Retinal pigment epithelial cell (primary cell): ENCODE data around the gene OTOL1.

ENCODE experiments used
- DNase-seq: peaks from one replicate; pipeline ENCODE4 v3.0.0-alpha.2; 2010; ENCODE audit warnings: low read depth
- H3K4me3 ChIP-seq: 2 replicates; pipeline ENCODE4 v1.5.1; 2011; ENCODE audit warnings: mild to moderate bottlenecking, low read length, control low read depth, moderate library complexity
- TF ChIP-seq, protein P1 (sequence below): conservative IDR thresholded peaks from 2 replicates; pipeline ENCODE4 v1.5.1; 2011; ENCODE audit warnings: low read depth, low read length, control low read depth, inconsistent platforms

The OTOL1 gene

DNA sequence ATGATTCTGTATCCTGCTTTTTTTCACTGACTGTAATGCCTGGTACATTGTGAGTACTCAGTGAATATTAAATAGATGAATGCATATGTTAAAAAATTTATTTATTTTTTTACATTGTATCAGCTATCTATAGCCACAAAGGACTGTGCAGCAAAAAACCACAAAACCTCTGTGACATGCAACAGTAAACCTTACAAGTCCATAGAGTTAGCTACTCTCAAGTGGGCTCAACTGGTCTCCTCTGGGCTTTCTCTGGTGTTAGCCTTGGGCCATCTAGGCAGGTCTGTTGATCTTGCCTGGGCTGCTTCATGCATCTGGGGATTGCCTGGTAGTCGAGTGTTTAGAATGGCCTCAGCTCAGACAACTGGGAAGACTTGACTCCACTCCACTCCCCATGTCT lies 35.3 kb downstream of the OTOL1 start:
- no peak for DNase-seq
- H3K4me3 ChIP-seq, result no peak overlapping the region
- TF ChIP-seq, protein P1, sequence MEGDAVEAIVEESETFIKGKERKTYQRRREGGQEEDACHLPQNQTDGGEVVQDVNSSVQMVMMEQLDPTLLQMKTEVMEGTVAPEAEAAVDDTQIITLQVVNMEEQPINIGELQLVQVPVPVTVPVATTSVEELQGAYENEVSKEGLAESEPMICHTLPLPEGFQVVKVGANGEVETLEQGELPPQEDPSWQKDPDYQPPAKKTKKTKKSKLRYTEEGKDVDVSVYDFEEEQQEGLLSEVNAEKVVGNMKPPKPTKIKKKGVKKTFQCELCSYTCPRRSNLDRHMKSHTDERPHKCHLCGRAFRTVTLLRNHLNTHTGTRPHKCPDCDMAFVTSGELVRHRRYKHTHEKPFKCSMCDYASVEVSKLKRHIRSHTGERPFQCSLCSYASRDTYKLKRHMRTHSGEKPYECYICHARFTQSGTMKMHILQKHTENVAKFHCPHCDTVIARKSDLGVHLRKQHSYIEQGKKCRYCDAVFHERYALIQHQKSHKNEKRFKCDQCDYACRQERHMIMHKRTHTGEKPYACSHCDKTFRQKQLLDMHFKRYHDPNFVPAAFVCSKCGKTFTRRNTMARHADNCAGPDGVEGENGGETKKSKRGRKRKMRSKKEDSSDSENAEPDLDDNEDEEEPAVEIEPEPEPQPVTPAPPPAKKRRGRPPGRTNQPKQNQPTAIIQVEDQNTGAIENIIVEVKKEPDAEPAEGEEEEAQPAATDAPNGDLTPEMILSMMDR, result no peak

DNA sequence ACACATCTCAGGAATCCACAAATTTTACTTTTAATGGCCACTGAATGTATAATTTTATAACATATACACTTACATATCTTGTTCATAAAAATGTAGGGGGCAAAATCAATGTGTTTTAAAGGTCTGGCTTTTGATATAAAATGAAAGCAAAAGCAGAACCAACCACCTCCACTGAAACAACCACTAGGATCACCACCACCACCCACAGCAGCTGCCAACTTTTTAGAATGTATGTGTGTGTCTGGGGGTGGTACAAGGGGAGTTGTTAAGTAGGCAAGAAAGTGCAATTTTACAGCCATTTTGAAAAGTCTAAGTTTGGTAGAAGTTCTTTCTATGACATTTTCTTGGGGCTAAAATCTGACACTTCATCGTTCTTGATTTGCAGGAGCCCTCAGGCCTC lies 44.0 kb downstream of the OTOL1 start:
- TF ChIP-seq, protein P1, result no peak
- no peak for DNase-seq
- no peak overlapping the region for H3K4me3 ChIP-seq

DNA sequence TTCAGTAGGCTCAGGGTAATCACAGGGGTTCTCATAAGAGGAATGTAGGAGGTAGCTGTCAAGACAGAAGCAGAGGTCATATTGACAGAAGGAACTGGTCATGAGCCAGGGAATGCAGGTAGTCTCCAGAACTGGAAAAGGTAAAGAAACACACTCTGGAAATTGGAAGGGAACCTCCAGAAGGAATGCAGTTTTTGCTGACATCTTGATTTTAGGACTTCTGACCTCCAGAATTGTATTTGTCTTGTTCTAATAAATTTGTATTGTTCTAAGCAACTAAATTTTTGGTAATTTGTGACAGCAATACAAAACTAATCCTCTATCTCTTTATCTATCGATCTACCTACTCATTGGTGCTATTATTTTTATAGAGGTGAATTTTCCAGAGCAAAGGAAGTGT lies 49.2 kb downstream of the OTOL1 start:
- TF ChIP-seq, protein P1, result no peak
- no peak overlapping the region for H3K4me3 ChIP-seq
- no peak for DNase-seq

DNA sequence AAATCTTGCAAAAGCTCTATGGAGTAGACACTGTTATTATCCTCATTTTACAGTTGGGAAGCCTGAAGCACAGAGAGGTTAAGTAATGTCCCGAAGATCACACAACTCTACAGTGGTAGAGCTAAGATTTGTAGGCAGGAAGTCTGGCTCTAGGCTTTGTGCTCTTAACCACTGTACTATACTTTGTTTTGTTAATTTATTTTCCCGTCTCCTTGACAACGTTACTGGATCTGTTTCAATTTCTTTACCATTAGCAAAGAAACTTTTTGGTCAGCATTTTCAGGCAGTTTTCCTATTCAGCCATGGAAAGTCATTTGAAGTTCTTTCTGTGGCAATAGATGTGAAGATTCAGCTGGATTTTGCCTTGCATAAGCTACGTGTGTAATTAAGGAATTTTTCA lies 51.7 kb downstream of the OTOL1 start:
- DNase-seq, result no peak
- TF ChIP-seq, protein P1, result no peak
- no peak overlapping the region for H3K4me3 ChIP-seq

DNA sequence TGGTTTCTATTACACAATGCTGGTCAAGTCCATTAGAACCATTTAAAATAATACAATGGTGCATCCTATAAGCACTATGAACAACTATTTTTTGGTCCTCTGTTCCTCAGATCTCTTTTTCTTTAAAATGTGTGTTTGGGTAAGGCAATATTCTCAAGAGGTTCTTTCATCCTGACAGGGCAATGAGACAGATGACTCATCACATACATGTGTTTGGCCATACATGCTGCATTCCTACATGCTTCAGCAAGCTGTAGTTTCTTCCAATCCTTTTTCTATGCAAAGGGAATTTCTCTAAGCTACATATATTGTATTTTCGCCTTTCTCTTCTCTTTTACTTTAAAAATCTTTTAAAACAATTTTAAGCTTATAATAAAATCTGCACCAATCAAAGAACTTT lies 52.7 kb downstream of the OTOL1 start:
- no peak for DNase-seq
- H3K4me3 ChIP-seq, result no peak overlapping the region
- TF ChIP-seq, protein P1, result no peak

DNA sequence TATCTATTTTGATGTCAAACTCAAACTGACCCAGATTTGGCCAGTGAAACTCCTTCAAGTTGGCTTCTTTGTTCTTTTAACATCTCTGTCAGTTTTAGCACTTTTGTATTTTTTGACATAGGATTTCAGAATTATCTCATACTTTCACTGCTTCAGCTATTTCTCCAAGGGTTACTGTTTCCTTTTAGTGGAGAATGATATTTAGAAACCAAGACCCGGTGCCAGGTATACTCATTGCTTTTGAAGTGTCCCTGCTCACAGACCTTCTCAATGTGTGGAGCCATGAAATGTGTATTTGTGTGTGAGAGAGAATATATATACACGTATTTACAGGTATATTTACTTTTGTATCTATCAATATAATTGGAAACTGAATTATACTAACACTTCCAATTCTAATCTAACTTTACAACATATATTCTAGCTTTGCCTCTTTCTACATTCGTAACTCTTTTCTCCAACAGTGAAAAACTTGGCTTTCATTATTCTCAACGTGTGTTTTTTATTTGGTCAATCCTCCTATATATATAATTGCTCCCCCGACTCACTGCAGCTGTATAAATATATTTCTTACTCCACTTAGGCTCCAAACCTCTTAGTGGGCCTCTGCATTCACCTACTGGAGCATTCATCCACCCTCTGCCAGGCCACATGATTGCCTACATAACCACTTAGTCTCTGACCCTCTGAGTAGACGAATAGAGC lies 54.0 kb downstream of the OTOL1 start:
- no peak overlapping the region for H3K4me3 ChIP-seq
- DNase-seq, result no peak
- TF ChIP-seq, protein P1, result no peak

DNA sequence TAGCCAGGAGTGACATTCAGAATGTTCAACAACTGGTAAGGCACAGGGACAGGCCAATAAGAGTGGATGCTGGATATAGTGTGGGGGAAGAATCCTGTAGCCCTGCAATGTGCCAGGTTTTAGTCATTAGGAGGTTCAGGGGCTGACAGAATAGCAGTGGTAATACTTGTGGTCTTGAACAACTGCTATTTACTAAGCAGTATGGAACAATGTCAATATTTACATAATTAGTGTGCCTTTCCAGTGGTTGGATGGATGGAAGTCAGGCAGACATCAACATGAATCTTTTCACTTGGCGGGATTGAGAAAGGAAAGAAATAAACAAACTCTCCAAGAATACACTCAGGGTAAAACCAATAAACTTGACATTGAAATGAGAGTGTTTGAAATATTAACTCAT lies 55.1 kb downstream of the OTOL1 start:
- TF ChIP-seq, protein P1, result no peak
- DNase-seq, result no peak
- H3K4me3 ChIP-seq, result no peak overlapping the region
